Mammary epithelial cell (primary cell): ENCODE measurements around the gene PABPN1.

Experiments
- CTCF ChIP-seq, 2 donors: IDR thresholded peaks in 1 of 2; conservative IDR thresholded peaks in 1 of 2; 2 replicates each; pipeline ENCODE4 v1.5.1; 2011 to 2012; ENCODE audit warnings: inconsistent platforms in 2 of 2, low read length in 2 of 2, mild to moderate bottlenecking in 2 of 2, control low read depth in 1 of 2, low read depth in 1 of 2; ENCODE audit not compliant: insufficient read depth in 1 of 2; ENCODE audit errors: extremely low read depth in 1 of 2
- EZH2 ChIP-seq: IDR thresholded peaks from 2 replicates; pipeline ENCODE4 v1.6.1; 2012; ENCODE audit warnings: low read length, inconsistent platforms, borderline replicate concordance

- TF ChIP-seq EZH2 (no peak), CTCF (conservative IDR thresholded peaks at IDR 0.05 in 1 of 2, IDR thresholded peaks at IDR 0.05 in 1 of 2; ENCODE audit: extremely low read depth in 1 of 2, insufficient read depth in 1 of 2, low read depth in 1 of 2, low read length in 2 of 2) (no peak)
These were observed 1.6 kb downstream of the PABPN1 start for GRCh38 chr14:23322568-23323517.
